ENCODE results near the gene VEGFB.

- TF ChIP-seq YY1 (IDR thresholded peaks at IDR 0.05; ENCODE audit: insufficient read depth, insufficient read length) (no peak), ZNF274 (IDR thresholded peaks at IDR 0.05; ENCODE audit: low read depth, low read length) (no peak)
These were observed 40.8 kb downstream of the VEGFB start for GRCh38 chr11:64275031-64275800.

Data from NT2/D1 (cell line).